Suprapubic skin (tissue), 4 donors: ENCODE results near the gene MYO16.

Experiments used
- CTCF ChIP-seq, 2 donors: fragments of 200-600 bp in 1 of 2; fragments of 450-650 bp in 1 of 2; sonication (generic) in 1 of 2; IDR thresholded peaks; one replicate each; pipeline ENCODE4 v1.5.1; 2016 to 2019; ENCODE audit warnings: antibody characterized with exemption in 2 of 2, mild to moderate bottlenecking in 1 of 2, moderate library complexity in 1 of 2
- POLR2A ChIP-seq, 2 donors: fragments of 450-650 bp; IDR thresholded peaks; one replicate each; pipeline ENCODE4 v1.6.1; 2017; ENCODE audit warnings: antibody characterized with exemption in 2 of 2, mild to moderate bottlenecking in 2 of 2, moderate library complexity in 2 of 2
- POLR2AphosphoS5 ChIP-seq, 3 donors: sonication (generic); formaldehyde crosslinking; IDR thresholded peaks; one replicate each; pipeline ENCODE4 v1.6.1; 2017; ENCODE audit warnings: antibody characterized with exemption in 3 of 3

GRCh38 chr13:108681986-108682575 lies 52.7 kb downstream of the MYO16 start:
- TF ChIP-seq POLR2AphosphoS5 (IDR thresholded peaks at IDR 0.05) = no peak
- TF ChIP-seq POLR2A (IDR thresholded peaks at IDR 0.05) = no peak
- TF ChIP-seq CTCF (IDR thresholded peaks at IDR 0.05) = no peak
